ENCODE measurements around the gene RELN. TPM values are rescaled to one million over a fixed set of nuclear protein-coding genes. Genes with fewer than 3 reads are reported as not detected.

Gene RELN
- total and polyA plus RNA-seq, 2 of the 13 experiments (the other 11 are each of a cell fraction or from before 2014, with no cell fraction given) = 315 to 332 TPM

GRCh38 chr7:104011829-104012228 is 22.4 kb upstream of the RELN start:
- ChIA-PET CTCF (ENCODE audit: low intra/inter-chr PET ratio, low total read pairs) (no interaction called here), POLR2A (no interaction called here)
- no peaks in the 10 kb centered on the region for H3K27me3 ChIP-seq (ENCODE audit: control insufficient read depth in 1 of 2, insufficient read depth in 2 of 2, low read length in 2 of 2)
- intact Hi-C loops (cut with micrococcal nuclease; ENCODE audit: unreplicated experiment) (loop anchor here (2.0 kb wide), 1 partner anchor 21 kb away; no protein-coding TSS in a partner anchor), in situ Hi-C loops (cut with HindIII; ENCODE audit: extremely low pct_ligation_motif_present, low pct_unique_long_range_greater_than_20kb) (no loop called here)
- no peaks in the 10 kb centered on the region for H4K20me1 ChIP-seq (ENCODE audit: insufficient read depth, low read length)
- no peaks in the 10 kb centered on the region for H3K79me2 ChIP-seq (ENCODE audit: insufficient read depth, low read length)
- H3K4me2 ChIP-seq (ENCODE audit: low read depth, low read length) = no peak overlapping the region
- no peak overlapping the region for H2AFZ ChIP-seq (ENCODE audit: low read length)
- no peak overlapping the region for H3K4me3 ChIP-seq (replicated peaks in 1 of 3; ENCODE audit: insufficient read depth in 1 of 3, low read depth in 2 of 3, low read length in 3 of 3)
- TF ChIP-seq ESRRA (CRISPR knock-in tag; IDR thresholded peaks at IDR 0.05; ENCODE audit: low read depth) (no peak), ZSCAN12 (CRISPR knock-in tag; IDR thresholded peaks at IDR 0.05) (no peak), ZNF282 (IDR thresholded peaks at IDR 0.05; ENCODE audit: partially characterized antibody) (no peak), STAG1 (CRISPR knock-in tag; IDR thresholded peaks at IDR 0.05) (no peak), CREBL2 (CRISPR knock-in tag; IDR thresholded peaks at IDR 0.05; ENCODE audit: borderline replicate concordance) (no peak)
- no peaks in the 10 kb centered on the region for H3K36me3 ChIP-seq (replicated peaks in 1 of 2; ENCODE audit: control insufficient read depth in 1 of 2, insufficient read depth in 2 of 2, low read length in 2 of 2)
- BruUV-seq (replicated peaks) = no TSS peak
- H3K4me1 ChIP-seq (ENCODE audit: insufficient read depth, low read length) = peaks cover 49% of the 10 kb centered on the region
- H3K9ac ChIP-seq (ENCODE audit: insufficient read depth, low read depth, low read length) = no peak overlapping the region
- no peak overlapping the region for H3K27ac ChIP-seq (ENCODE audit: extremely low read length, insufficient read depth, low read length)
- FAIRE-seq (no peak), DNase-seq (ENCODE audit: low spot score) (no peak), ATAC-seq (no peak)
- WGBS (ENCODE audit: low lambda C conversion rate) = 77% methylated on average over 2 of the region's 2 CpGs
- H3K9me3 ChIP-seq (ENCODE audit: low read length) = no peaks in the 10 kb centered on the region

- peak overlapping the region; percentile 44 for H3K27ac ChIP-seq (ENCODE audit: extremely low read length, insufficient read depth, low read length)
- WGBS (ENCODE audit: low lambda C conversion rate) = 38% methylated on average over 5 of the region's 5 CpGs
- peak overlapping the region; percentile 44 for H3K9ac ChIP-seq (ENCODE audit: insufficient read depth, low read depth, low read length)
- POLR2A ChIA-PET = interaction anchor here (0.6 to 1.8 kb wide), 5 partner anchors 14 to 51 kb away, joined by 3 to 13 read pairs (median 6); no protein-coding TSS in a partner anchor
- no peaks in the 10 kb centered on the region for H3K79me2 ChIP-seq (ENCODE audit: insufficient read depth, low read length)
- peak overlapping the region; percentile 67 for H2AFZ ChIP-seq (ENCODE audit: low read length)
- H3K4me1 ChIP-seq (ENCODE audit: insufficient read depth, low read length) = peaks cover 52% of the 10 kb centered on the region
- peak; percentile 96 for ATAC-seq
- FAIRE-seq = no peak
- intact Hi-C loops (cut with micrococcal nuclease; ENCODE audit: unreplicated experiment) = loop anchor here (2.0 kb wide), 1 partner anchor 19 kb away; no protein-coding TSS in a partner anchor
- no peaks in the 10 kb centered on the region for H4K20me1 ChIP-seq (ENCODE audit: insufficient read depth, low read length)
- no peaks in the 10 kb centered on the region for H3K36me3 ChIP-seq (replicated peaks in 1 of 2; ENCODE audit: control insufficient read depth in 1 of 2, insufficient read depth in 2 of 2, low read length in 2 of 2)
- peak overlapping the region in 1 of 3 experiments; percentile 6; a peak in 1 of 6 replicates for H3K4me3 ChIP-seq (replicated peaks in 1 of 3; ENCODE audit: insufficient read depth in 1 of 3, low read depth in 2 of 3, low read length in 3 of 3)
- CTCF ChIA-PET (ENCODE audit: low intra/inter-chr PET ratio, low total read pairs) = no interaction called here
- no peaks in the 10 kb centered on the region for H3K27me3 ChIP-seq (ENCODE audit: control insufficient read depth in 1 of 2, insufficient read depth in 2 of 2, low read length in 2 of 2)
- peak; percentile 81 for DNase-seq (ENCODE audit: low spot score)
- in situ Hi-C loops (cut with HindIII; ENCODE audit: extremely low pct_ligation_motif_present, low pct_unique_long_range_greater_than_20kb) = no loop called here
- peak overlapping the region; percentile 67 for H3K4me2 ChIP-seq (ENCODE audit: low read depth, low read length)
- no TSS peak for BruUV-seq (replicated peaks)
- no peaks in the 10 kb centered on the region for H3K9me3 ChIP-seq (ENCODE audit: low read length)
- TF ChIP-seq NR3C1 (CRISPR knock-in tag; IDR thresholded peaks at IDR 0.05) (no peak), MIXL1 (CRISPR knock-in tag; IDR thresholded peaks at IDR 0.05) (0 out of 2 replicates have a peak, but pooled peaks have one; percentile 20), ZBED4 (CRISPR knock-in tag; IDR thresholded peaks at IDR 0.05; ENCODE audit: borderline replicate concordance) (0 out of 2 replicates have a peak, but pooled peaks have one; percentile 19), TOPORS (CRISPR knock-in tag; IDR thresholded peaks at IDR 0.05) (no peak), ZNF30 (CRISPR knock-in tag; IDR thresholded peaks at IDR 0.05) (no peak), SRF (IDR thresholded peaks at IDR 0.05; ENCODE audit: low read depth, low read length) (no peak), RBAK (CRISPR knock-in tag; IDR thresholded peaks at IDR 0.05) (no peak), ZSCAN22 (CRISPR knock-in tag; IDR thresholded peaks at IDR 0.05) (no peak)
These were observed 20.8 kb upstream of the RELN start for GRCh38 chr7:104010052-104010909.
